Gastrocnemius medialis (tissue), 4 donors: ENCODE results near the gene CTU1.

Source experiments
- POLR2A ChIP-seq, 2 donors: fragments of 450-650 bp; IDR thresholded peaks; one replicate each; pipeline ENCODE4 v1.6.1; 2017; ENCODE audit warnings: antibody characterized with exemption in 2 of 2, mild to moderate bottlenecking in 2 of 2, moderate library complexity in 2 of 2
- TF ChIP-seq, protein P1 (sequence below), 5 experiments: fragments of 450-650 bp in 3 of 5; fragments of 200-600 bp in 2 of 5; sonication (generic) in 2 of 5; IDR thresholded peaks in 4 of 5; conservative IDR thresholded peaks in 1 of 5; 1 replicate in 4 of 5; 2 replicates in 1 of 5; pipeline ENCODE4 v1.5.1; 2016 to 2019; ENCODE audit warnings: antibody characterized with exemption in 5 of 5, mild to moderate bottlenecking in 3 of 5, moderate library complexity in 3 of 5

DNA sequence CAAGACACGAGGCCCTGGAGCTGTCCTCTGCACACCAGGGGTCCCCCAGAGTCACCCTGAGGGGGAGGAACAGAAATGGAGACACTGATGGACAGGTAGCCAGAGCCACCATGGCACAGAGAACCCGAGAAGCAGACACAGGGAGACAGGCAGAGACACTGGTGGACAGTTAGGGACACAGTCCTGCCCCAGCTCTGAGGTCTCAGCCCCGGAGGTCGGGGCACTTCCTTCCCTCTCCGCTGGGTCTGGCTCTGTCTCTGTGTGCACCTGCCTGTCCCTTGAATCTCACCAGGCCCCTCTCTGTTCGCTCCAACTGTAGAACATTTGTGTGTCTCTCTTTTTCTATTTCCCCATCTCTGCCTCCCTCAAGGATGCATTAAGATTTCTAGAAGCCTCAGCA is 30.1 kb downstream of the CTU1 start:
- TF ChIP-seq, protein P1, sequence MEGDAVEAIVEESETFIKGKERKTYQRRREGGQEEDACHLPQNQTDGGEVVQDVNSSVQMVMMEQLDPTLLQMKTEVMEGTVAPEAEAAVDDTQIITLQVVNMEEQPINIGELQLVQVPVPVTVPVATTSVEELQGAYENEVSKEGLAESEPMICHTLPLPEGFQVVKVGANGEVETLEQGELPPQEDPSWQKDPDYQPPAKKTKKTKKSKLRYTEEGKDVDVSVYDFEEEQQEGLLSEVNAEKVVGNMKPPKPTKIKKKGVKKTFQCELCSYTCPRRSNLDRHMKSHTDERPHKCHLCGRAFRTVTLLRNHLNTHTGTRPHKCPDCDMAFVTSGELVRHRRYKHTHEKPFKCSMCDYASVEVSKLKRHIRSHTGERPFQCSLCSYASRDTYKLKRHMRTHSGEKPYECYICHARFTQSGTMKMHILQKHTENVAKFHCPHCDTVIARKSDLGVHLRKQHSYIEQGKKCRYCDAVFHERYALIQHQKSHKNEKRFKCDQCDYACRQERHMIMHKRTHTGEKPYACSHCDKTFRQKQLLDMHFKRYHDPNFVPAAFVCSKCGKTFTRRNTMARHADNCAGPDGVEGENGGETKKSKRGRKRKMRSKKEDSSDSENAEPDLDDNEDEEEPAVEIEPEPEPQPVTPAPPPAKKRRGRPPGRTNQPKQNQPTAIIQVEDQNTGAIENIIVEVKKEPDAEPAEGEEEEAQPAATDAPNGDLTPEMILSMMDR (IDR thresholded peaks at IDR 0.05 in 4 of 5, conservative IDR thresholded peaks at IDR 0.05 in 1 of 5) = no peak
- TF ChIP-seq POLR2A (IDR thresholded peaks at IDR 0.05) = no peak
